PC-3 (cell line): ENCODE results near the gene PLA2G3. TPM values are rescaled to one million over a fixed set of nuclear protein-coding genes. Genes with fewer than 3 reads are reported as not detected.

Source experiments
- ATAC-seq: fragments of 200-7000 bp; cut with Tn5 transposase; 2 replicates; pipeline ENCODE4 v1.9.1; 2020; ENCODE audit warnings: mild to moderate bottlenecking, moderate library complexity
- BruUV-seq: library from RNA; stranded (reverse); fragments of 400-500 nt; replicated peaks from 2 replicates; lab custom pipeline; 2021; lab: Mats Ljungman, UMichigan
- CTCF ChIA-PET: fragments of 300-600 bp; sonication (Branson Sonifier 250); formaldehyde crosslinking; loops from one replicate; lab custom pipeline; 2022; ENCODE audit warnings: antibody characterized with exemption; lab: Charles Lee
- POLR2A ChIA-PET: fragments of 300-600 bp; sonication (Branson Sonifier 250); formaldehyde crosslinking; loops from one replicate; lab custom pipeline; 2022; ENCODE audit warnings: antibody characterized with exemption; ENCODE audit not compliant: unreplicated experiment; lab: Charles Lee
- DNase-seq: peaks from one replicate; pipeline ENCODE4 v3.0.0-alpha.2; 2015
- H2AFZ ChIP-seq: fragments of 300-600 bp; sonication (generic); 2 replicates; pipeline ENCODE4 v1.6.0; 2016; ENCODE audit warnings: antibody characterized with exemption, low read length
- H3F3A ChIP-seq: fragments of 300-600 bp; sonication (generic); one replicate; pipeline ENCODE4 v1.6.0; 2017; ENCODE audit warnings: antibody characterized with exemption, low read length, control low read depth, mild to moderate bottlenecking; ENCODE audit not compliant: unreplicated experiment
- H3K27ac ChIP-seq: fragments of 300-600 bp; sonication (generic); 2 replicates; pipeline ENCODE4 v1.5.1; 2016; ENCODE audit warnings: mild to moderate bottlenecking, low read length
- H3K27me3 ChIP-seq: fragments of 300-600 bp; sonication (generic); 2 replicates; pipeline ENCODE4 v1.6.1; 2016; ENCODE audit warnings: low read length, mixed read lengths
- H3K36me3 ChIP-seq: fragments of 300-600 bp; sonication (generic); 2 replicates; pipeline ENCODE4 v1.6.1; 2016; ENCODE audit warnings: low read depth, mixed run types, low read length, mixed read lengths
- H3K4me1 ChIP-seq: fragments of 300-600 bp; sonication (generic); 2 replicates; pipeline ENCODE4 v1.5.1; 2016; ENCODE audit warnings: low read length; ENCODE audit not compliant: insufficient read depth
- H3K4me2 ChIP-seq: fragments of 300-600 bp; sonication (generic); 2 replicates; pipeline ENCODE4 v1.6.0; 2016; ENCODE audit warnings: low read length
- H3K4me3 ChIP-seq: fragments of 300-600 bp; sonication (generic); 2 replicates; pipeline ENCODE4 v1.5.1; 2016; ENCODE audit warnings: mild to moderate bottlenecking, low read length, mixed read lengths
- H3K79me2 ChIP-seq: fragments of 300-600 bp; sonication (generic); 2 replicates; pipeline ENCODE4 v1.6.1; 2017; ENCODE audit warnings: low read length, mixed read lengths
- H3K9ac ChIP-seq: fragments of 300-600 bp; sonication (generic); 2 replicates; pipeline ENCODE4 v1.6.0; 2016; ENCODE audit warnings: mild to moderate bottlenecking, low read length
- H3K9me2 ChIP-seq: fragments of 300-600 bp; sonication (generic); replicated peaks from 2 replicates; pipeline ENCODE4 v1.6.1; 2016; ENCODE audit warnings: mixed run types, low read length, mixed read lengths
- H3K9me3 ChIP-seq: fragments of 300-600 bp; sonication (generic); 2 replicates; pipeline ENCODE4 v1.6.1; 2016; ENCODE audit warnings: low read length, mixed read lengths
- H4K20me1 ChIP-seq: fragments of 300-600 bp; sonication (generic); 2 replicates; pipeline ENCODE4 v1.6.1; 2016; ENCODE audit warnings: low read length, mixed read lengths
- EZH2 ChIP-seq: fragments of 300-600 bp; sonication (generic); IDR thresholded peaks from one replicate; pipeline ENCODE4 v1.6.1; 2017; ENCODE audit warnings: antibody characterized with exemption, mild to moderate bottlenecking, low read length; ENCODE audit not compliant: unreplicated experiment
- EZH2phosphoT487 ChIP-seq: fragments of 300-600 bp; sonication (generic); IDR thresholded peaks from 2 replicates; pipeline ENCODE4 v1.6.1; 2018; ENCODE audit warnings: mild to moderate bottlenecking, antibody characterized with exemption, low read length, borderline replicate concordance
- intact Hi-C: fragments of 100-400 bp; cut with micrococcal nuclease; formaldehyde crosslinking; loops from 2 replicates; pipeline ENCODE4 v1.9.0; 2023
- total RNA-seq: library from RNA; depleted of rRNA; stranded (reverse); fragments of >200 nt; gene quantifications from 2 replicates; pipeline ENCODE4 v1.2.3, GENCODE V29; 2014
- TF ChIP-seq, protein P1 (sequence below): fragments of 300-600 bp; sonication (generic); conservative IDR thresholded peaks from 2 replicates; pipeline ENCODE4 v1.5.1; 2017; ENCODE audit warnings: antibody characterized with exemption, low read depth, mild to moderate bottlenecking, low read length

Gene PLA2G3
- total RNA-seq, 1 experiment from 2014 or later = not detected

DNA sequence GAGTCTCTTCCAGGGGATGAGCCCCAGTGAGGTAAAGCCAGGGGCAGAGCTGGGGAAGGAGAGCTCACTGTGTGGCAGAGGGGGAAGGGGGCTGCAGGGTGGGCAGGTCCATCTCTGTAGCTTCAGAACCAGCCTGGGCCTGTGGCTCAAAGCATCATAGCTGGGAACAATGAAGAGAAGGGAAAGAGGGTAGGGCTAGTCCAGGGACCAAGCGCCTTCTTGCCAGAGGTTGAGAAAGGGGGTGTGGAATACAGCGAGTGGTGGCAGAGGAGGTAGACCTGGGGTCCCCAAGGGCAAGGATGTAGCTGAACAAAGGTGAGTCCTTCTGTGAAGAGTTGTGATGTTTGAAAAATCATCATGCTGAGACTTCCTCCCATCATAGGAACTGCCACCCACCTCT is 1.2 kb upstream of the PLA2G3 start:
- ChIA-PET CTCF (no interaction called here), POLR2A (no interaction called here)
- H3K9me3 ChIP-seq = no peaks in the 10 kb centered on the region
- ATAC-seq (no peak), DNase-seq (no peak)
- no peaks in the 10 kb centered on the region for H3K27me3 ChIP-seq
- no peak for TF ChIP-seq EZH2phosphoT487
- no peak for TF ChIP-seq EZH2
- TF ChIP-seq, protein P1, sequence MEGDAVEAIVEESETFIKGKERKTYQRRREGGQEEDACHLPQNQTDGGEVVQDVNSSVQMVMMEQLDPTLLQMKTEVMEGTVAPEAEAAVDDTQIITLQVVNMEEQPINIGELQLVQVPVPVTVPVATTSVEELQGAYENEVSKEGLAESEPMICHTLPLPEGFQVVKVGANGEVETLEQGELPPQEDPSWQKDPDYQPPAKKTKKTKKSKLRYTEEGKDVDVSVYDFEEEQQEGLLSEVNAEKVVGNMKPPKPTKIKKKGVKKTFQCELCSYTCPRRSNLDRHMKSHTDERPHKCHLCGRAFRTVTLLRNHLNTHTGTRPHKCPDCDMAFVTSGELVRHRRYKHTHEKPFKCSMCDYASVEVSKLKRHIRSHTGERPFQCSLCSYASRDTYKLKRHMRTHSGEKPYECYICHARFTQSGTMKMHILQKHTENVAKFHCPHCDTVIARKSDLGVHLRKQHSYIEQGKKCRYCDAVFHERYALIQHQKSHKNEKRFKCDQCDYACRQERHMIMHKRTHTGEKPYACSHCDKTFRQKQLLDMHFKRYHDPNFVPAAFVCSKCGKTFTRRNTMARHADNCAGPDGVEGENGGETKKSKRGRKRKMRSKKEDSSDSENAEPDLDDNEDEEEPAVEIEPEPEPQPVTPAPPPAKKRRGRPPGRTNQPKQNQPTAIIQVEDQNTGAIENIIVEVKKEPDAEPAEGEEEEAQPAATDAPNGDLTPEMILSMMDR = no peak
- no peaks in the 10 kb centered on the region for H4K20me1 ChIP-seq
- no peak overlapping the region for H3K9ac ChIP-seq
- intact Hi-C loops = no loop called here
- H2AFZ ChIP-seq = no peak overlapping the region
- no peaks in the 10 kb centered on the region for H3K79me2 ChIP-seq
- no TSS peak for BruUV-seq
- H3K36me3 ChIP-seq = no peaks in the 10 kb centered on the region
- H3K4me3 ChIP-seq = no peak overlapping the region
- no peaks in the 10 kb centered on the region for H3K9me2 ChIP-seq
- no peaks in the 10 kb centered on the region for H3F3A ChIP-seq
- H3K27ac ChIP-seq = no peak overlapping the region
- no peaks in the 10 kb centered on the region for H3K4me1 ChIP-seq
- H3K4me2 ChIP-seq = no peak overlapping the region

DNA sequence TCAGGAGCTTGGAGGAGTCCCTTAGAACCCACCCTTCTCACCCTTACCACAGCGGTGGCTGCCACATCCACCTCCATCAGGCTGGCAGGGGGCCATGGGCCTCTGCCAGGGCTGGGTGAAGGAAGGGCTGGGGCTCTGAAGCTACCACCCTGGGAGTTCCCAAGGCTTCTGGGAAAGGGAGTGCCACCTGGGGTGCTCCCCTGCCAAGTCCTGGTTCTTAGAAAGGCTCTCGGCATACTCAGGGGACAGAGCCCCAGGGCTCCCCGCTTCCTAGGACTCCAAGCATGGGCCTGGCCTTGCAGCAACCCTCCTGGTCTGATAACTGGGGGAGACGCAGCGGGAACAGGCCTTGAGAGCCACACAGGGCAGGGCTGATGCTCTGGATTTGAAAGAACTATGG is 438 bp upstream of the PLA2G3 start:
- no peaks in the 10 kb centered on the region for H3K9me2 ChIP-seq
- no peaks in the 10 kb centered on the region for H3K79me2 ChIP-seq
- ChIA-PET CTCF (no interaction called here), POLR2A (no interaction called here)
- H3F3A ChIP-seq = no peaks in the 10 kb centered on the region
- H3K27ac ChIP-seq = no peak overlapping the region
- TF ChIP-seq EZH2 (no peak), EZH2phosphoT487 (no peak)
- TF ChIP-seq, protein P1 = no peak
- H3K4me1 ChIP-seq = no peaks in the 10 kb centered on the region
- no TSS peak for BruUV-seq
- H3K36me3 ChIP-seq = no peaks in the 10 kb centered on the region
- H4K20me1 ChIP-seq = no peaks in the 10 kb centered on the region
- no peaks in the 10 kb centered on the region for H3K27me3 ChIP-seq
- intact Hi-C loops = no loop called here
- DNase-seq (no peak), ATAC-seq (no peak)
- H3K9me3 ChIP-seq = no peaks in the 10 kb centered on the region
- H2AFZ ChIP-seq = no peak overlapping the region
- no peak overlapping the region for H3K4me2 ChIP-seq
- H3K4me3 ChIP-seq = no peak overlapping the region
- no peak overlapping the region for H3K9ac ChIP-seq

DNA sequence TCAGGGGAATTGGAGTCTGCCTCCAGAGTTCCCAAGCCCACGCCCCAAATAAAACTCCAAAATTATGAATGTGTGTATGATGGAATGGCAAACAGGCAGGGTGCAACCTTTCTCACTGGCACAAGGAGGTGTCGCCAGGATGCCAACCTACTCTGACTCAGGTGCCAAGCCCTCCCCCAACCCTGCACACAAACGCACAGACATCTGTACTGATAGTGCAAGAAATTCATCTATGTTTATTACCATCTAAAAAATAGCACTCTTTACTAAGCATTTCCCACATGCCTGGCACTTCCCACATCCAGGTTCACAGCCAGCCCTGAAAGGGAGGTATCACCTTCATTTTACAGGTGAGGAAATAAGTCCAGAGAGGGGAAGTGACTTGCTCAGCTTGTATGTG is 1.2 kb downstream of the PLA2G3 start:
- no peak; the same call in 1 of the 2 replicates for ATAC-seq
- H3K27ac ChIP-seq = no peak overlapping the region
- no peaks in the 10 kb centered on the region for H3F3A ChIP-seq
- BruUV-seq = no TSS peak
- no peaks in the 10 kb centered on the region for H3K4me1 ChIP-seq
- intact Hi-C loops = no loop called here
- no peak overlapping the region for H2AFZ ChIP-seq
- CTCF ChIA-PET = no interaction called here
- TF ChIP-seq EZH2phosphoT487 = no peak
- TF ChIP-seq EZH2 = no peak
- TF ChIP-seq, protein P1 = no peak
- no peaks in the 10 kb centered on the region for H3K9me2 ChIP-seq
- no peaks in the 10 kb centered on the region for H3K9me3 ChIP-seq
- H3K27me3 ChIP-seq = no peaks in the 10 kb centered on the region
- no peaks in the 10 kb centered on the region for H3K79me2 ChIP-seq
- POLR2A ChIA-PET = no interaction called here
- no peaks in the 10 kb centered on the region for H4K20me1 ChIP-seq
- no peak overlapping the region for H3K9ac ChIP-seq
- no peaks in the 10 kb centered on the region for H3K36me3 ChIP-seq
- H3K4me2 ChIP-seq = no peak overlapping the region
- no peak for DNase-seq
- H3K4me3 ChIP-seq = no peak overlapping the region
